HG03066 (cell line): ENCODE results near the gene LEMD1.

Experiments used
- ATAC-seq: cut with Tn5 transposase; IDR thresholded peaks from one replicate; pipeline ENCODE4 v1.9.1; 2021; ENCODE audit warnings: low read depth; ENCODE audit not compliant: unreplicated experiment

Gene LEMD1

GRCh38 chr1:205339197-205339702, 82.6 kb downstream of the LEMD1 start:
- ATAC-seq, result no peak

GRCh38 chr1:205338011-205338410, 83.8 kb downstream of the LEMD1 start:
- no peak for ATAC-seq

DNA sequence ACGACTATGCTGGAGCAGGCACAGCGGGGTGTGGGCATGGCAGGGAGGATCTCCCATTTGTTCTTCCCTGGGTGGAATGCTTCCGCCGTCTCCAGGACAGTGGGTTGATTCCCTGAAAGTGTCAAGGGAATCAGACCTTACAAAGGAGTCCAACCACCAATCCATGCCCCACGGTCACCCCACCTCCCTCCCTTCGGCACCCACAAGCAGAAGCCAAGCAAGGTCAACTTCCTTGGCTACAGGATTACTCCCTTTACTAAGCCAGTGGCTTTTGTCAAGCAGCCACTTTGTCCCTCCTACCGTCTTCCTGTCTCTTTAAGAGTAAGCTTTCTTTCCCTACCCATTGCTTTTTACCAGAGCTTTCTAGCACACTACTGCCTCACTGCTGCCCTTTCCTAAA, 84.4 kb downstream of the LEMD1 start:
- ATAC-seq, result no peak

DNA sequence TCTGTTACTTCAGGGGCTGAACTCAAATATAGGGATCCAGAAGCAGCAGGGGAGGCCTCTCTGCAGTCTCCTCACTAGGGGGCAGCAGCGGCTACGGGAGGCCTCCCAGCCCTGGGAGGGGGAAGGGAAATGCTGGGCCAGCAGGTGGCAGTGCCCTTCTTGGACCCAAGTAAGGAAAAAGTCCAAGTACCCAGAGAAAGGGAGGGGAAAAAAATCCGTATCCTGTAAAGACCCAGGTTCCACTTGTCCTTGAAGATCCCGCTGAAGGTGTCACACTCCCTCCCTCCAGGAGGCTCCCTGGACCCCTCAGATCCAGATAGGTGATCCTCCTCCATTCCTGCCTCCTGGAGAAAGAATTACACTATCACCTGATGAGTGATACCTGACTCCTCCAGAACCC, 86.2 kb downstream of the LEMD1 start:
- no peak for ATAC-seq

GRCh38 chr1:205332015-205332791, 89.7 kb downstream of the LEMD1 start:
- no peak for ATAC-seq
